Hepatocyte (in vitro differentiated cells): Measurements from ENCODE around the gene ASTN2.
A peak's percentile ranks its signal among the peaks of the same experiment; 100 is the strongest.

Experiments used
- EZH2 ChIP-seq: fragments of 200-600 bp; sonication (generic); IDR thresholded peaks from 2 replicates; pipeline ENCODE4 v1.6.1; 2016; ENCODE audit warnings: antibody characterized with exemption, mild to moderate bottlenecking, borderline replicate concordance
- TF ChIP-seq, protein P1 (sequence below): fragments of 200-600 bp; sonication (generic); IDR thresholded peaks from 2 replicates; pipeline ENCODE4 v1.5.1; 2016; ENCODE audit warnings: antibody characterized with exemption, mild to moderate bottlenecking; ENCODE audit not compliant: poor library complexity

DNA sequence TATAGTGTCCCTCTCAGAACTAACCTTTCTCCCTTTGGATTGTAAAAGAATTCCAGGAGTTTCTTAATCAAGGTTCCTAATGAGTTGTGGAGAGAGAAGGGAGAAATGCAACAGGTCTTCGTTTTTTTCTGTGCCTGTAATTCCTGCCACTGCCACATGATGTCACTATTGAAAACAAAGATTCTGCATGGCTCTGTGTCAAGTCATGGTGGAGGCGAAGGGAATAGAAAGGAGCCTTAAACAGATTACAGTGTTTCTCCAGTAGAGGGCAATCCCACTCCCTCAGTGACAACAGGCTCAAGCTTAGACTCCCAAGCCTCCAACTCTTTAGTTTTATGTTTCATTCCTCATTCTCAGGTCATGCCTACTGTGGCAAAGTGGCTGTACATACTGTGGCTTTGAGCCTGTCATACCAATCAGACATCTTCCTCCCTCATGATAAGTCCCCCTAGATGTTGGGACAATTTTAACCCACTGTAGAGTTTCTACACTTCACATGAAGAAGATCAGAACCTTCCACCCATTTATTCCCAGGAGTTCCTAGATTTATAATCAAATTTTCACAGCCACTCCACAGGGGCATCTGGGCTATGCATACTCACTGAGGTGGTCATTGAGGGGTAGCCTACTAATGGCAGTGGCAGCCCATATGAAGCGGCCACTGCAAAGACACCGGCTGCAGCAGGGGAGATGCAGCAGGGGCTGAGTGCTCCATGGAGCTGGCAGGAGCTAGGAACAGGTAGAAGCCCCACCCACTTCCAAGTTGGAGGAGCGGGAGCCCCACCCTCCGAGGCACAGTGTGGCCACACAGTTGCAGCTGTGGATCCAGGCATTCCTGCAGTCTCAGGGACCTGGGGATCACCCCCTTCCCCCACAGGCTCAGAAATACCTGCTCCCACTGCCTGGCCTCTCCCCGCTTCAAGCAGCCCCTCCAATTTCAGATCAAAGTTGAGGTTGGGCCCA is 825.2 kb downstream of the ASTN2 start:
- TF ChIP-seq, protein P1, sequence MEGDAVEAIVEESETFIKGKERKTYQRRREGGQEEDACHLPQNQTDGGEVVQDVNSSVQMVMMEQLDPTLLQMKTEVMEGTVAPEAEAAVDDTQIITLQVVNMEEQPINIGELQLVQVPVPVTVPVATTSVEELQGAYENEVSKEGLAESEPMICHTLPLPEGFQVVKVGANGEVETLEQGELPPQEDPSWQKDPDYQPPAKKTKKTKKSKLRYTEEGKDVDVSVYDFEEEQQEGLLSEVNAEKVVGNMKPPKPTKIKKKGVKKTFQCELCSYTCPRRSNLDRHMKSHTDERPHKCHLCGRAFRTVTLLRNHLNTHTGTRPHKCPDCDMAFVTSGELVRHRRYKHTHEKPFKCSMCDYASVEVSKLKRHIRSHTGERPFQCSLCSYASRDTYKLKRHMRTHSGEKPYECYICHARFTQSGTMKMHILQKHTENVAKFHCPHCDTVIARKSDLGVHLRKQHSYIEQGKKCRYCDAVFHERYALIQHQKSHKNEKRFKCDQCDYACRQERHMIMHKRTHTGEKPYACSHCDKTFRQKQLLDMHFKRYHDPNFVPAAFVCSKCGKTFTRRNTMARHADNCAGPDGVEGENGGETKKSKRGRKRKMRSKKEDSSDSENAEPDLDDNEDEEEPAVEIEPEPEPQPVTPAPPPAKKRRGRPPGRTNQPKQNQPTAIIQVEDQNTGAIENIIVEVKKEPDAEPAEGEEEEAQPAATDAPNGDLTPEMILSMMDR: peak; percentile 49
- TF ChIP-seq EZH2: no peak
